ENCODE results near the gene SLC44A2.

DNA sequence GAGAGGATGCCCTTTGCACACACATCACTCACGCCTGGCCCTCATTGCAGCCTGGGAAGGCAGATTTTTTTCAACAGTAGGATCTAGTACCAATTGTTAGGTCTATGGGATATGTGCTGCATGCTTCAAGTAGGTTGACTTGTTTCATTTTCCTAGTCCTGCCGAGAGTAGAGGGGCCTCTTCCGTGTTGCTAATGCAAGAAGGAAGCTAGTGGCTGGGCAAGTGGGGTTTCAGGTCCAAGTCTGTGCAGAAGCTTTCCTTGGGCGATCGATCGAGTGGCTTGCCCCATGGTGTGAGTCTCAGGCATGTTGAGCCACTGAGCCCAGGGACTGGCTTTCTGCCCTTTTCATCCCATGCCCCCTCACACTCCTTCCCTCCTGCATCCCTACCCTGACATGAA is 42.5 kb downstream of the SLC44A2 start:
- TF ChIP-seq NR2C2 (CRISPR knock-in tag; IDR thresholded peaks at IDR 0.05; ENCODE audit: borderline replicate concordance) = no peak
- TF ChIP-seq TEAD2 (CRISPR knock-in tag; IDR thresholded peaks at IDR 0.05) = no peak
- no peak for TF ChIP-seq FLYWCH1 (CRISPR knock-in tag; IDR thresholded peaks at IDR 0.05)
- TF ChIP-seq, protein P1, sequence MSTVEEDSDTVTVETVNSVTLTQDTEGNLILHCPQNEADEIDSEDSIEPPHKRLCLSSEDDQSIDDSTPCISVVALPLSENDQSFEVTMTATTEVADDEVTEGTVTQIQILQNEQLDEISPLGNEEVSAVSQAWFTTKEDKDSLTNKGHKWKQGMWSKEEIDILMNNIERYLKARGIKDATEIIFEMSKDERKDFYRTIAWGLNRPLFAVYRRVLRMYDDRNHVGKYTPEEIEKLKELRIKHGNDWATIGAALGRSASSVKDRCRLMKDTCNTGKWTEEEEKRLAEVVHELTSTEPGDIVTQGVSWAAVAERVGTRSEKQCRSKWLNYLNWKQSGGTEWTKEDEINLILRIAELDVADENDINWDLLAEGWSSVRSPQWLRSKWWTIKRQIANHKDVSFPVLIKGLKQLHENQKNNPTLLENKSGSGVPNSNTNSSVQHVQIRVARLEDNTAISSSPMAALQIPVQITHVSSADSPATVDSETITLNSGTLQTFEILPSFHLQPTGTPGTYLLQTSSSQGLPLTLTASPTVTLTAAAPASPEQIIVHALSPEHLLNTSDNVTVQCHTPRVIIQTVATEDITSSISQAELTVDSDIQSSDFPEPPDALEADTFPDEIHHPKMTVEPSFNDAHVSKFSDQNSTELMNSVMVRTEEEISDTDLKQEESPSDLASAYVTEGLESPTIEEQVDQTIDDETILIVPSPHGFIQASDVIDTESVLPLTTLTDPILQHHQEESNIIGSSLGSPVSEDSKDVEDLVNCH (CRISPR knock-in tag; IDR thresholded peaks at IDR 0.05) = no peak
- TF ChIP-seq POLR2A (IDR thresholded peaks at IDR 0.05; ENCODE audit: insufficient read depth in 1 of 2, low read depth in 2 of 2, low read length in 2 of 2) = 0 out of 4 replicates have a peak, but pooled peaks of 1 of the 2 experiments have one; percentile 16
- TF ChIP-seq, protein P2, sequence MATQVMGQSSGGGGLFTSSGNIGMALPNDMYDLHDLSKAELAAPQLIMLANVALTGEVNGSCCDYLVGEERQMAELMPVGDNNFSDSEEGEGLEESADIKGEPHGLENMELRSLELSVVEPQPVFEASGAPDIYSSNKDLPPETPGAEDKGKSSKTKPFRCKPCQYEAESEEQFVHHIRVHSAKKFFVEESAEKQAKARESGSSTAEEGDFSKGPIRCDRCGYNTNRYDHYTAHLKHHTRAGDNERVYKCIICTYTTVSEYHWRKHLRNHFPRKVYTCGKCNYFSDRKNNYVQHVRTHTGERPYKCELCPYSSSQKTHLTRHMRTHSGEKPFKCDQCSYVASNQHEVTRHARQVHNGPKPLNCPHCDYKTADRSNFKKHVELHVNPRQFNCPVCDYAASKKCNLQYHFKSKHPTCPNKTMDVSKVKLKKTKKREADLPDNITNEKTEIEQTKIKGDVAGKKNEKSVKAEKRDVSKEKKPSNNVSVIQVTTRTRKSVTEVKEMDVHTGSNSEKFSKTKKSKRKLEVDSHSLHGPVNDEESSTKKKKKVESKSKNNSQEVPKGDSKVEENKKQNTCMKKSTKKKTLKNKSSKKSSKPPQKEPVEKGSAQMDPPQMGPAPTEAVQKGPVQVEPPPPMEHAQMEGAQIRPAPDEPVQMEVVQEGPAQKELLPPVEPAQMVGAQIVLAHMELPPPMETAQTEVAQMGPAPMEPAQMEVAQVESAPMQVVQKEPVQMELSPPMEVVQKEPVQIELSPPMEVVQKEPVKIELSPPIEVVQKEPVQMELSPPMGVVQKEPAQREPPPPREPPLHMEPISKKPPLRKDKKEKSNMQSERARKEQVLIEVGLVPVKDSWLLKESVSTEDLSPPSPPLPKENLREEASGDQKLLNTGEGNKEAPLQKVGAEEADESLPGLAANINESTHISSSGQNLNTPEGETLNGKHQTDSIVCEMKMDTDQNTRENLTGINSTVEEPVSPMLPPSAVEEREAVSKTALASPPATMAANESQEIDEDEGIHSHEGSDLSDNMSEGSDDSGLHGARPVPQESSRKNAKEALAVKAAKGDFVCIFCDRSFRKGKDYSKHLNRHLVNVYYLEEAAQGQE (IDR thresholded peaks at IDR 0.05; ENCODE audit: borderline replicate concordance in 1 of 2, low read depth in 1 of 2, low read length in 2 of 2) = no peak
- TF ChIP-seq CREB1 (IDR thresholded peaks at IDR 0.05) = no peak
- TF ChIP-seq CREB1 (CRISPR knock-in tag; IDR thresholded peaks at IDR 0.05) = no peak
- TF ChIP-seq ZKSCAN1 (IDR thresholded peaks at IDR 0.05; ENCODE audit: low read length) = no peak

All from HepG2 (cell line).